DMS153 treated with DMSO at 0.1 percent for 48 hours (cell line): Measurements from ENCODE around the gene MTG1.
"Not testable (repeated sequence)": the region's sequence is repeated elsewhere in the genome, so short reads cannot be mapped to it uniquely, and the experiment has no call there.

Source experiments
- DNase-seq: peaks from one replicate; lab custom pipeline; 2025; ENCODE audit not compliant: unreplicated experiment; lab: John Stamatoyannopoulos, UW

MTG1 gene

DNA sequence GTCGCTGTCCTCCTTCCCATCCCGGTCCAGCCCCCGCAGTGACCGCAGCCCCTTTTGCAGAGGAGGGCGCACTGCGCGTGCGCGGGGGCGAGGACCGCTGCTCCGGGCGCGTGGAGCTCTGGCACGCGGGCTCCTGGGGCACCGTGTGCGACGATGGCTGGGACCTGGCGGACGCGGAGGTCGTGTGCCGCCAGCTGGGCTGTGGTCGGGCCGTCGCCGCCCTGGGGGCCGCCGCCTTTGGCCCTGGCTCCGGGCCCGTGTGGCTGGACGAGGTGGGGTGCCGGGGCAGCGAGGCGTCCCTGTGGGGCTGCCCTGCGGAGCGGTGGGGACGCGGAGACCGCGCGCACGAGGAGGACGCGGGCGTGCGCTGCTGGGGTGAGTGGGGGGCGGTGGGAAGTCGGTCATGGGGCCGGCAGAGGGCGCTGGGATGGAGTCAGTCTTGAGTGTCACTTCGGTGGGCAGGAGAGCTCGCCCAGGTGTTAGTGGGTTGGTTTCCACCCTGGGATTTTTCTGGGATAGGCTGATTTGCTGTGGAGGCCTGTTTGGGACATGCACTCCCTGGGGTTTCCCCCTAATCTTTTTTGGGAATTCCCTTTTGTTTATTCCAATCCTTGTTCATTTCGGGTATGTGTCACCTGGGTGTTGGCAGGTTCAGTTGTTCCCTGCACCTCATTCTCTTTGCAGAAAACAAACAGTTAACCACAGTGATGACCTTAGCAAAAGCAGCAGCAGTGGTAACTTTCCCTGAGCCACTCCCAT is 71.4 kb downstream of the MTG1 start:
- DNase-seq, result no peak

DNA sequence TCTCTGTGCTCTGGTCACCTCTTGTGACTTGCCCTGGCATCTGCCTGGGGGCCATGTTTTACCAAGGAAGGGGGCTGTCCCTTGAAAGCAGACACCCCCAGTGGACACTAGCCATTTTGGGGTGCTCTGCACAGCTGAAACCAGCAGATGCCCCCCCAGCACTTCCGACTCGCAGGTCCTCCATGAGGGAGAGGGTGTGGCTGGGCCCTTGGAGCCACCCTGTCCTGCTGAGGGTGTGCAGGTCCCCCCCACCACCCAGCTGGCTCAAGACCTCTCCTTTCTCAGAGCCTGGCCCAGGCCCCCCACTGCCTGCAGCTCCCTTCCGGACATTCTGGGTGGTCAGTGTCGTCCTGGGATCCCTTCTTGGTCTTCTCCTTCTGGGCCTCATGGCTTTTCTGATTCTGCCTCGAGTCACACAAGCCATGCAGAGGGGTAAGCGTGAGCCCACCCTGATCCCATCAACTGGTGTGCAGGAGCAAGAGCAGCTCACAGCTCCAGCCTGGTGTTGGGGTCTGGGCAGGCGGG is 72.1 kb downstream of the MTG1 start:
- DNase-seq, result no peak

DNA sequence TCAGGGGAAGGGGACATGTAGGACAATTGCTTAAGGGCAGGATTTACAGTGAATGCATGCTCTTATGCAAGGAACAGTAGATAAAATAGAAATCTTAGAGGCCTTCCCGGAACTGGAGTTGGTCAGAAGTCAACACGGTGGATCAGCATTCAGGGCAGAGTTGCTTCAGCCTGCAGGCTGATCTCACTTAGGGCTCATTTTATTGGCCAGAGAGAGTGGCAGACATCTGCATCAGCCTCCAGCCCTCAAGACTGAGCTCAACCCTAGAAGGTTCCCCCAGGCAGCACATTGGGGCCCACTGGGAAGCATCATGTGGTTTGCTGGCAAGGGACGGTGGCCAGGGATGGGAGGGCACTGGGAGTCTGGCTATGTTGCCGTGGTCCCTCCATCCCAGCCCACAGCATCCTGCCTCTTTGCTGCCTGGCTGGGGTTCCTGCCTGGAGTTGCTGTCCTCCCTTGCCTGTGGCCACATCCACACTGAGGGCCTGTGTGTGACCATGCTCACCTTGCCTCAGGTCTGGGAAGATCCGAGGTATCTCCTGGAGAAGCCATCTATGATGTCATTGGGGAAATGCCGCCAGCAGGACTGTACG is 72.8 kb downstream of the MTG1 start:
- no peak for DNase-seq

DNA sequence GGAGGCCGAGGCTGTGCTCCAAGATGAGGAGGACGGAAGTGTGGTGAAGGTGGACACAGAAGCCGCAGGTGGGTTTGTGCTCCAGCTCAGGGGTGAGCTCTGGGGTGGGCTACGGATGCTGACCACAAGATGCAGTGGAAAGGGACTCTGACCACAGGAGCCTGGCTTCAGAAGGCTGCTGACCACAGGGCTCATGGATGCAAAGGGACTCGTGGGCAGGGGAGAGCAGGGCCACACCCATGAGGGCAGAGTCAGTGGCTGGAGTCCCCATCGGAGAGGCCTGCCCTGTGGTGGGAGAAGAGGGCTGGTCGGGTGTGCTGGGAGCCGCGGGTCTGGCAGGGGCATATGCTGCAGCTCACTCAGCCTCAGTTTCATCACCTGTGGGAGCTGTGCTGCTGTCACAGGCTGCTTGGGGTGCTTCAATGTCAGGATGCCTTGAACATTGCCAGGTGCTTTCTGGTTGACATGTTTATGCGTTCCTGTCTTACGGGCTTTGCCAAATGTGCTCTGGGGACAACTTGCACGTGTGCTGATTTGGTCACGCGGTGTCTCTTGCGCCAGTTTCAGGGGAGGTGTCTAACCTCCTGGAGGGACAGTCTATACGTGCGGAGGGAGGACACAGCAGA is 73.4 kb downstream of the MTG1 start:
- no peak for DNase-seq

DNA sequence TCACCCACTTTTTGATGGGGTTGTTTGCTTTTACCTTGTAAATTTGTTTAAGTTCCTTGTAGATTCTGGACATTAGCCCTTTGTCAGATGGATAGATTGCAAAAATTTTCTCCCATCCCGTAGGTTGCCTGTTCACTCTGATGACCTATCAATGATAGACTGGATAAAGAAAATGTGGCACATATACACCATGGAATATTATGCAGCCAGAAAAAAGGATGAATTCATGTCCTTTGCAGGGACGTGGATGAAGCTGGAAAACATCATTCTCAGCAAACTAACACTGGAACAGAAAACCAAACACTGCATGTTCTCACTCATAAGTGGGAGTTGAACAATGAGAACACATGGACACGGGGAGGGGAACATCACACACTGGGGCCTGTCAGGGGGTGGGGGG is 75.2 kb downstream of the MTG1 start:
- not testable (repeated sequence) for DNase-seq

DNA sequence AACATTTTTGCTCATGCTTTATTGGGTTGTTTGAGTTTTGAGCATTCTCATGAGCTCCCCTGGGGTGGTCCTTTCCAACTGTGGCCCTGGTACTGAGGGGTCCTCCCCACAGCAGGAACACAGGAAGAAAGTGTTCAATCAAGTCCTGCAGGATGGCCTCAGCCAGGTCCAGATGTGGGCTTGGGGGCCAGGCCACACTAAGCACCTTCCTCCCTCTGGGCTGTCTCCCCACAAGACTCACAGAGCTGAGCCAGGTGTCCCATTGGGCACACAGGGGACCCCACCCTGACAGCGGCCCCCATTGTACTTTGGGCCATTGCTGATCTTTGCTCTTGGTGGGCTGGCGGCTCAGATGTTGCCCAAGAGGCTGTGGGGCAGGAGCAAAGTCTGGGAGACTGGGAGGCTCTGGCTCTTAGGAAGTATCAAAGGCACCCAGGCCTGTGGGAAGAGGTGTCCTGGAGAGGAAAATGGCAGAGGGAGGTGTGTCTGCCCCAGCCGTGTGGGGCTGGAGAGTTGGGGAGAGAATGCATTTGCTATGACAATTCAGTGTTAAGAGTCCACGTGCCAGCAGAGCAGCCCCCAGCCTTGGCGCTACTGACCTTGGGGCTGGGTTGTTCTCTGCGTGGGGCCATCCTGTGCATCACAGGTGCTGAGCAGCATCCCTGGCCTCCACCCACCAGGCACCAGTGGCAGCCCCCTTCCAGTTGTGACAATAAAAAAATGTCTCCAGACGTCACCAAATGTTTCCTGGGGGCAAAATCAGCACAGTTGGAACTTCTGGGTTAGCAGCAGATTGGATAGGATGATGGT is 77.5 kb downstream of the MTG1 start:
- no peak for DNase-seq
